ENCODE results near the gene GPC6. TPM values are rescaled to one million over a fixed set of nuclear protein-coding genes. Genes with fewer than 3 reads are reported as not detected.

GPC6 gene
- total RNA-seq, 3 donors from 2014 or later (not counting 1 experiment from before 2014, with no cell fraction given), result not detected

GRCh38 chr13:93472814-93473296 is 246.2 kb downstream of the GPC6 start:
- H3K27ac Mint-ChIP-seq, result no peak overlapping the region

GRCh38 chr13:93473441-93474270 is 247.0 kb downstream of the GPC6 start:
- Mint-ChIP-seq H3K4me3 (no peak overlapping the region), H3K9me3 (peaks cover 2% of the 10 kb centered on the region in 2 donors), H3K27ac (no peak overlapping the region), H3K4me1 (no peaks in the 10 kb centered on the region), H3K36me3 (no peaks in the 10 kb centered on the region), H3K27me3 (ENCODE audit: low read depth in 2 of 2) (no peaks in the 10 kb centered on the region)
- no peak overlapping the region for H3K4me3 ChIP-seq (ENCODE audit: low read length)
- no peak for ATAC-seq
- TF ChIP-seq CTCF (IDR thresholded peaks at IDR 0.05), result no peak
- H3K4me1 ChIP-seq (ENCODE audit: control insufficient read depth, insufficient read depth, low read length), result no peaks in the 10 kb centered on the region
- no peaks in the 10 kb centered on the region for H3K36me3 ChIP-seq (ENCODE audit: control insufficient read depth, insufficient read depth, low read length)
- intact Hi-C loops (cut with micrococcal nuclease), result no loop called here
- no peaks in the 10 kb centered on the region for H3K27me3 ChIP-seq (ENCODE audit: control insufficient read depth, insufficient read depth, low read length)
- WGBS (ENCODE audit: insufficient coverage), result 75% methylated on average over 5 of the region's 5 CpGs
- peaks cover 16% of the 10 kb centered on the region for H3K9me3 ChIP-seq (ENCODE audit: control insufficient read depth, insufficient read depth, low read length)
- DNase-seq, result no peak
- no peak overlapping the region for H3K27ac ChIP-seq (ENCODE audit: low read length)

More at GRCh38 chr13:93472814-93473296, 246.2 kb downstream of the GPC6 start:
- H3K4me3 Mint-ChIP-seq, result no peak overlapping the region
- H3K4me1 ChIP-seq (ENCODE audit: control insufficient read depth, insufficient read depth, low read length), result no peaks in the 10 kb centered on the region
- peaks cover 2% of the 10 kb centered on the region in 2 donors for H3K9me3 Mint-ChIP-seq
- intact Hi-C loops (cut with micrococcal nuclease), result no loop called here
- H3K36me3 ChIP-seq (ENCODE audit: control insufficient read depth, insufficient read depth, low read length), result no peaks in the 10 kb centered on the region
- no peak overlapping the region for H3K27ac ChIP-seq (ENCODE audit: low read length)
- WGBS (ENCODE audit: insufficient coverage), result 53% methylated on average over 1 of the region's 1 CpG
- H3K27me3 Mint-ChIP-seq (ENCODE audit: low read depth in 2 of 2), result no peaks in the 10 kb centered on the region
- TF ChIP-seq CTCF (IDR thresholded peaks at IDR 0.05), result no peak
- no peaks in the 10 kb centered on the region for H3K27me3 ChIP-seq (ENCODE audit: control insufficient read depth, insufficient read depth, low read length)
- no peak overlapping the region for H3K4me3 ChIP-seq (ENCODE audit: low read length)
- no peaks in the 10 kb centered on the region for H3K4me1 Mint-ChIP-seq
- DNase-seq (no peak), ATAC-seq (no peak)
- no peaks in the 10 kb centered on the region for H3K36me3 Mint-ChIP-seq
- peaks cover 16% of the 10 kb centered on the region for H3K9me3 ChIP-seq (ENCODE audit: control insufficient read depth, insufficient read depth, low read length)

DNA sequence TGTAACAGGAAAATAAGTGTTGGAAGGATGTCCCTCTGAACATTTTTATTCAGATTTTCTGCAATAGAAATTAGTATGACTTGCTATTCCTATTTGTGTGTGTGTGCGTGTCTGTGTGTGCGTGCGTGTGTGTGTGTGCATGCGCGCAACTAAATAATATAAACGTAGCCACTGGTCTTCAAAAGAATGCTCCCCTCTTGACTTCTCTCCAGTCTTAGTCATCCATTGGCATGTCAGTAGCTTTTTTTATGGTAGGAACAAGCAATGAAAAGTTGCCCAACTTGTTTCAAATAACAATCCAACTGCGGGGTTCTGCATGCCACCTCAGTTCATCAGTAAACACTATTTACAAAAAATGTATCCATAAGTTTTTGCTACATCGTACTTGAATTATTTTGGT is 249.6 kb downstream of the GPC6 start:
- Histone ChIP-seq H3K9me3 (ENCODE audit: control insufficient read depth, insufficient read depth, low read length) (peaks cover 16% of the 10 kb centered on the region), H3K4me3 (ENCODE audit: low read length) (no peak overlapping the region), H3K4me1 (ENCODE audit: control insufficient read depth, insufficient read depth, low read length) (no peaks in the 10 kb centered on the region), H3K27ac (ENCODE audit: low read length) (no peak overlapping the region), H3K36me3 (ENCODE audit: control insufficient read depth, insufficient read depth, low read length) (no peaks in the 10 kb centered on the region), H3K27me3 (ENCODE audit: control insufficient read depth, insufficient read depth, low read length) (no peaks in the 10 kb centered on the region)
- no peaks in the 10 kb centered on the region for H3K4me1 Mint-ChIP-seq
- TF ChIP-seq CTCF (IDR thresholded peaks at IDR 0.05), result no peak
- WGBS (ENCODE audit: insufficient coverage), result 100% methylated on average over 1 of the region's 8 CpGs
- DNase-seq (no peak), ATAC-seq (no peak)
- peaks cover 2 to 3% of the 10 kb centered on the region in 2 donors for H3K9me3 Mint-ChIP-seq
- no peaks in the 10 kb centered on the region for H3K36me3 Mint-ChIP-seq
- H3K4me3 Mint-ChIP-seq, result no peak overlapping the region
- H3K27me3 Mint-ChIP-seq (ENCODE audit: low read depth in 2 of 2), result no peaks in the 10 kb centered on the region
- intact Hi-C loops (cut with micrococcal nuclease), result no loop called here
- no peak overlapping the region for H3K27ac Mint-ChIP-seq

Data from natural killer cell (primary cell).